ENCODE results near the gene SFMBT2.

Gene SFMBT2

DNA sequence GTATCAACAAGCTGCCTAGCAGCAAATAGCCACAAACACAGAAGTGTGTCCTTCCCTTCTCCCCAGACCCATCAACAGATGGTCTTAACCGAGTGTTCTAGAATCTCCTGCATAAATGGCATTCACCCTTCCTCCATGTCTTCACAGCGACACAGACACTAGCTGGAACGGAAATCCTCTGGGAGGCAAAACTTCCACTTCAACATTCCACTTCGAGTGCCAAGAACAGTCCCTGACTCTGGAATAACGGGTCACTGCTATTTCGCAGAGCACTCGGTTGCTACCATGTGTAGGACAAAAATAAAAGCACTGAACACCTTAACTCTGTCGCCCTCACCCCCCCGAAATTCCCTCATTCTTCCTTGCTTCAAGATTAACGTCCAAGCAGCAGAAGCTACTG, 65.1 kb downstream of the SFMBT2 start:
- Histone ChIP-seq H3K79me2 (ENCODE audit: low read length) (peaks cover 41% of the 10 kb centered on the region), H3K27ac (ENCODE audit: low read length) (no peak overlapping the region), H3K4me1 (ENCODE audit: low read length) (peaks cover 6% of the 10 kb centered on the region), H3K9me3 (ENCODE audit: insufficient read depth, low read length) (no peaks in the 10 kb centered on the region), H3K4me2 (ENCODE audit: low read length) (no peak overlapping the region), H3K36me3 (replicated peaks; ENCODE audit: low read depth, low read length) (peaks cover 11% of the 10 kb centered on the region), H3K27me3 (ENCODE audit: low read depth, low read length) (no peaks in the 10 kb centered on the region), H3K4me3 (ENCODE audit: low read length) (no peak overlapping the region), H2AFZ (ENCODE audit: low read depth, low read length) (no peak overlapping the region), H3K9ac (ENCODE audit: low read length) (no peak overlapping the region), H4K20me1 (ENCODE audit: insufficient read depth, low read length) (no peaks in the 10 kb centered on the region)
- TF ChIP-seq EZH2phosphoT487 (IDR thresholded peaks at IDR 0.05; ENCODE audit: low read depth), result no peak
- TF ChIP-seq, protein P1, sequence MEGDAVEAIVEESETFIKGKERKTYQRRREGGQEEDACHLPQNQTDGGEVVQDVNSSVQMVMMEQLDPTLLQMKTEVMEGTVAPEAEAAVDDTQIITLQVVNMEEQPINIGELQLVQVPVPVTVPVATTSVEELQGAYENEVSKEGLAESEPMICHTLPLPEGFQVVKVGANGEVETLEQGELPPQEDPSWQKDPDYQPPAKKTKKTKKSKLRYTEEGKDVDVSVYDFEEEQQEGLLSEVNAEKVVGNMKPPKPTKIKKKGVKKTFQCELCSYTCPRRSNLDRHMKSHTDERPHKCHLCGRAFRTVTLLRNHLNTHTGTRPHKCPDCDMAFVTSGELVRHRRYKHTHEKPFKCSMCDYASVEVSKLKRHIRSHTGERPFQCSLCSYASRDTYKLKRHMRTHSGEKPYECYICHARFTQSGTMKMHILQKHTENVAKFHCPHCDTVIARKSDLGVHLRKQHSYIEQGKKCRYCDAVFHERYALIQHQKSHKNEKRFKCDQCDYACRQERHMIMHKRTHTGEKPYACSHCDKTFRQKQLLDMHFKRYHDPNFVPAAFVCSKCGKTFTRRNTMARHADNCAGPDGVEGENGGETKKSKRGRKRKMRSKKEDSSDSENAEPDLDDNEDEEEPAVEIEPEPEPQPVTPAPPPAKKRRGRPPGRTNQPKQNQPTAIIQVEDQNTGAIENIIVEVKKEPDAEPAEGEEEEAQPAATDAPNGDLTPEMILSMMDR (IDR thresholded peaks at IDR 0.05; ENCODE audit: low read depth, low read length), result no peak

DNA sequence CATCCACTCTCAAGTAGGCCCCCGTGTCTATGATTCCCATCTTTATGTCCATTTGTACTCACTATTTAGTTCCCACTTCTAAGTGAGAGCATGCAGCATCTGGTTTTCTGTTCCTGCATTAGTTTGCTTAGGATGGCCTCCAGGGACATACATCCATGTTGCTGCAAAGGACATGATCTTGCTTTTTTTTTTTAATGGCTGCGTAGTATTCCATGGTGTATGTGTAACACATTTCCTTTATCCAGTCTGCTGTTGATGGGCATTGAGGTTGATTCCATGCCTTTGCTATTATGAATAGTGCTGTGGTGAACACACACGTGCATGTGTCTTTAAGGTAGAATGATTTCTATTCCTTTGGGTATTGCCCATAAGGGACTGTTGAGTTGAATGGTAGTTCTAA, 67.8 kb downstream of the SFMBT2 start:
- peaks cover 41% of the 10 kb centered on the region for H3K79me2 ChIP-seq (ENCODE audit: low read length)
- no peaks in the 10 kb centered on the region for H3K27me3 ChIP-seq (ENCODE audit: low read depth, low read length)
- H4K20me1 ChIP-seq (ENCODE audit: insufficient read depth, low read length), result no peaks in the 10 kb centered on the region
- H3K4me1 ChIP-seq (ENCODE audit: low read length), result peaks cover 10% of the 10 kb centered on the region
- no peak overlapping the region for H3K27ac ChIP-seq (ENCODE audit: low read length)
- no peak overlapping the region for H3K4me2 ChIP-seq (ENCODE audit: low read length)
- no peak for TF ChIP-seq EZH2phosphoT487 (IDR thresholded peaks at IDR 0.05; ENCODE audit: low read depth)
- TF ChIP-seq, protein P1 (IDR thresholded peaks at IDR 0.05; ENCODE audit: low read depth, low read length), result no peak
- peaks cover 16% of the 10 kb centered on the region for H3K36me3 ChIP-seq (replicated peaks; ENCODE audit: low read depth, low read length)
- H3K4me3 ChIP-seq (ENCODE audit: low read length), result no peak overlapping the region
- H3K9ac ChIP-seq (ENCODE audit: low read length), result no peak overlapping the region
- H2AFZ ChIP-seq (ENCODE audit: low read depth, low read length), result no peak overlapping the region
- no peaks in the 10 kb centered on the region for H3K9me3 ChIP-seq (ENCODE audit: insufficient read depth, low read length)

DNA sequence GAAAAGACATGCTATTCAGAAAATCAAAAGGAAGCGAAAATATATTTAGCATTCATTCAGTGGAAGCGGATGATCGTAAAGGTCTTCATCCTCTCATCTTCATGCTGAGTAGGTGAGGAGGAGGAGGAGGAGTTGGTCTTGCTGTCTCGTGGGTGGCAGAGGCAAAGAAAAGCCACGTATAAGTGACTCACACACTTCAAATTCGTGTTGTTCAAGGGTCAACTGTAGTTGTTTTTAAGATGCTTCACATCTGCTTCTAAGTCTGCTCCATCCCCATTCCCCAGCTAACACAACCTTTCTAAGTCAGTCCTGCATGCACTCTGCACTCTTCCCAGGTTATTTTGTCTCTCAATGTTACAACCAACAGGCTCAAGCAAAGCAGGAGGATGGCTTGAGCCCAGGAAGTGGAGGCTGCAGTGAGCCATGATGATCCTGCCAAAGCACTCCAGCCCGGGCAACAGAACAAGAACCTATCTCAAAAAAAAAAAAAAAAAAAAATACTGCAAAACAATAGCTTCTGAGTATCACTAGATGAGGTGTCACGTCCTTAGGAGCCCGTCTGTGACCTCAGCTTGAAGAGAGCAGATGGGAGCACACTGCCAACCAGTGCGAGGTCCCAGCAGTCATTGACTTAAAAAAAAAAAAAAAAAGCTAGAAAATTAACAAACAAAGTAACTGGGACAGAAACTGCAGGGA, 70.5 kb downstream of the SFMBT2 start:
- Histone ChIP-seq H2AFZ (ENCODE audit: low read depth, low read length) (no peak overlapping the region), H3K36me3 (replicated peaks; ENCODE audit: low read depth, low read length) (peaks cover 11% of the 10 kb centered on the region), H3K9ac (ENCODE audit: low read length) (no peak overlapping the region), H3K27ac (ENCODE audit: low read length) (no peak overlapping the region), H3K27me3 (ENCODE audit: low read depth, low read length) (no peaks in the 10 kb centered on the region), H3K9me3 (ENCODE audit: insufficient read depth, low read length) (no peaks in the 10 kb centered on the region), H3K4me3 (ENCODE audit: low read length) (no peak overlapping the region), H4K20me1 (ENCODE audit: insufficient read depth, low read length) (peaks cover 8% of the 10 kb centered on the region; the same call in 1 of the 2 replicates), H3K4me2 (ENCODE audit: low read length) (no peak overlapping the region), H3K79me2 (ENCODE audit: low read length) (peaks cover 51% of the 10 kb centered on the region), H3K4me1 (ENCODE audit: low read length) (peaks cover 21% of the 10 kb centered on the region)
- TF ChIP-seq, protein P1 (IDR thresholded peaks at IDR 0.05; ENCODE audit: low read depth, low read length), result no peak
- TF ChIP-seq EZH2phosphoT487 (IDR thresholded peaks at IDR 0.05; ENCODE audit: low read depth), result no peak

DNA sequence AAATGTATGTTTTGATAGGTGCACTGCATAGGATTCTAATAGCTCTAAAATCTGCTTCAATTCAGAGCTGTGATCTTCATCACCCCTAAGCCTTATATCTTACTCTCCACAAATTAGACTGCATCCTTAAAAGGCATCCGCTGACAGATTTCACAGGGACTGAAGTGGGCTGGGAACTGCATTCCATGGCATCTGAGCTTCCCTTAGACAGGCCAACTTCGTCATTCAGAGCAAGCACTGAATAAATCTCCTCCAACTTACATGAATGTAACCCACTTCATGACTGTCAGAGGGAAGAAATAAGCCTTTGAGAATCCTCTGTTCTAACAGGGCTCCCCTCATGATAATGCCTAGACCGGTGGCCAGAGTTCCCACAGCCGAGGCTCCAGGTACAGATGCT, 71.3 kb downstream of the SFMBT2 start:
- Histone ChIP-seq H2AFZ (ENCODE audit: low read depth, low read length) (no peak overlapping the region), H3K36me3 (replicated peaks; ENCODE audit: low read depth, low read length) (peaks cover 11% of the 10 kb centered on the region), H3K27ac (ENCODE audit: low read length) (no peak overlapping the region), H3K4me3 (ENCODE audit: low read length) (no peak overlapping the region), H4K20me1 (ENCODE audit: insufficient read depth, low read length) (peaks cover 8% of the 10 kb centered on the region; the same call in 1 of the 2 replicates), H3K79me2 (ENCODE audit: low read length) (peaks cover 56% of the 10 kb centered on the region), H3K4me1 (ENCODE audit: low read length) (peaks cover 21% of the 10 kb centered on the region), H3K27me3 (ENCODE audit: low read depth, low read length) (no peaks in the 10 kb centered on the region), H3K9me3 (ENCODE audit: insufficient read depth, low read length) (no peaks in the 10 kb centered on the region), H3K4me2 (ENCODE audit: low read length) (no peak overlapping the region), H3K9ac (ENCODE audit: low read length) (no peak overlapping the region)
- TF ChIP-seq, protein P1 (IDR thresholded peaks at IDR 0.05; ENCODE audit: low read depth, low read length), result no peak
- no peak for TF ChIP-seq EZH2phosphoT487 (IDR thresholded peaks at IDR 0.05; ENCODE audit: low read depth)
